Fibroblast of skin of left biceps (primary cell): ENCODE results near the gene PDZK1.
"Not testable (repeated sequence)": the region's sequence is repeated elsewhere in the genome, so short reads cannot be mapped to it uniquely, and the experiment has no call there.

Source experiments
- DNase-seq, 2 experiments: peaks; one replicate each; pipeline ENCODE4 v3.0.0-alpha.2; 2013; ENCODE audit warnings: low read depth in 2 of 2

PDZK1 gene

GRCh38 chr1:145710291-145711027, 3.3 kb upstream of the PDZK1 start:
- no peak for DNase-seq

DNA sequence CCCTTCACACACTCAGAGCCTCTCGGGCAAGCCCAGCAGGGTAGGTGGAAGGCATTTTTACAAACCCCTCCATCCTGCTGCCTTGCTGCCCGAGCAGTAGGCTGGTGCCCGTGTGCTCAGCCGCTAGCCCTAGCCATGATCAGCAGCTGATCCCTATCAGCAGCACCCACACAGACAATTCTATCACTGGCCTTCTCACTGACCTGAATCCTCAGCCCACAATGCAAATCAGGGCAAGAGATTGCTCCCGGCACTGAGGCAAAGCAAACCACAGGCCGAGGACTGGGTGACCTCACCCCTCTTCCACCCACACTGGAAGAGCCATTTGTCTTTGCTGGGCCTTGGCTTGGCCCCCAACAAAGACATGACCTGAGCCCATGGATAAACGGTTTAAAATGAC, 895 bp upstream of the PDZK1 start:
- DNase-seq: no peak

- no peak for DNase-seq
Observed at GRCh38 chr1:145706086-145706664, 993 bp downstream of the PDZK1 start.

GRCh38 chr1:145705622-145706021, 1.5 kb downstream of the PDZK1 start:
- DNase-seq: no peak

- DNase-seq: no peak
Observed at GRCh38 chr1:145702826-145703225, 4.3 kb downstream of the PDZK1 start.

DNA sequence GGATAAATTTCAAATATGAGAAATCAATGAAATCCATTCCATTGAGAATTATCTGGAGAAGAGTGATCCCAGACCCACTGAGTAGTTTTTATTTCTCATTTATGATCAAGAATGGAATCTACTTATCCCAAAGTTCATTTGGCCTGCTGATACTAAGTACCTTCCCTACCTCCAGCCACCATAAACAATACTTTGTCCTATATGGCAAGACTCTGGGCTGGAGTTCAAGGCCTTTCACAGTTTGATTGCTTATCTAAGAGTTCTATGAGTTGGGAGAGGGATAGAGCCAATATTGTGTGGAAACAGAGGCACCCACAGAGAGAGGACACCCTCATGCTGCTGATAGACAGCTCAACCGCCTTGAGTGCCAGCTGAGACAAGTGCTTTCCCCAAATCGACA, 5.1 kb downstream of the PDZK1 start:
- no peak for DNase-seq

DNA sequence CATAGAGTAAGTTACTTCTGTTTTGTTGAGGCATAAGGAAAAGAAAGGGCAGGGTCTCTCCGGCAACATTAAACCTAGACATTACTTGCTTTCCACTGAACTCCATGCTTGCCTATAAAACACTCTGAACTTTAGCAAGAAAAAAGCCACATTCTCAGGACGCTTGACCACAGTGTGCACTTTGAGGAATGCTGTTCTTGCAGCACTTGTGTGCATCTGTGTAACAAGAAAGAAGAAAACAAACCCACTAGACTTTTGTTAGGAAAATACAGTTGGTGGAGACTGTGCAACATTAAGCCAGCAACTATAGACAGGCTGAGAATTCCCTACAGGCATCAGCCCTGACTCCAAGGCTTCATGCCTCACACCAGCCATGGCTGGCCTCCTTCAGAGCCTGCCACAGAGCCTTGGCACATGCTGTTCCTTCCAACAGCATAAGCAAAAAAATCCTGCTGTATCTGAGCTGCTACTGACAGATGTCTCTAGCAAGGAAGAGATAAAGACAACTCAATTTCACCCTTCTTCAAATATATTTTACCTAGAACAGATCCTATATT, 5.8 kb downstream of the PDZK1 start:
- DNase-seq: no peak

DNA sequence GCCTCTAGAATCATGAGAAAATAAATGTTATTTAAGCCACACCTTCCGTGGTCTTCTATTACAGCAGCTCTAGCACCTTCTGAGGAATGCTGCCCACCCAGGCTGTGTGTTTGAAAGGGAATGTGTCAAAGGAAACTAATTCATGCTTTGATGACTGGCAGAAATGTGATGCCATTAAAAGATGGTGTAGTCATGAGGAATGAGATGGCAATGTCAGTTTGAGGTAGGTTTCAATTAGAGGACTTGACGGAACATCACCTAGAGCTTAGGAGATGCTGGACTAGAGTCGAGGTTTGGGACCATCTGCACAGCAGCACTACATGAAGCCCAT, 10.6 kb downstream of the PDZK1 start:
- DNase-seq: no peak

DNA sequence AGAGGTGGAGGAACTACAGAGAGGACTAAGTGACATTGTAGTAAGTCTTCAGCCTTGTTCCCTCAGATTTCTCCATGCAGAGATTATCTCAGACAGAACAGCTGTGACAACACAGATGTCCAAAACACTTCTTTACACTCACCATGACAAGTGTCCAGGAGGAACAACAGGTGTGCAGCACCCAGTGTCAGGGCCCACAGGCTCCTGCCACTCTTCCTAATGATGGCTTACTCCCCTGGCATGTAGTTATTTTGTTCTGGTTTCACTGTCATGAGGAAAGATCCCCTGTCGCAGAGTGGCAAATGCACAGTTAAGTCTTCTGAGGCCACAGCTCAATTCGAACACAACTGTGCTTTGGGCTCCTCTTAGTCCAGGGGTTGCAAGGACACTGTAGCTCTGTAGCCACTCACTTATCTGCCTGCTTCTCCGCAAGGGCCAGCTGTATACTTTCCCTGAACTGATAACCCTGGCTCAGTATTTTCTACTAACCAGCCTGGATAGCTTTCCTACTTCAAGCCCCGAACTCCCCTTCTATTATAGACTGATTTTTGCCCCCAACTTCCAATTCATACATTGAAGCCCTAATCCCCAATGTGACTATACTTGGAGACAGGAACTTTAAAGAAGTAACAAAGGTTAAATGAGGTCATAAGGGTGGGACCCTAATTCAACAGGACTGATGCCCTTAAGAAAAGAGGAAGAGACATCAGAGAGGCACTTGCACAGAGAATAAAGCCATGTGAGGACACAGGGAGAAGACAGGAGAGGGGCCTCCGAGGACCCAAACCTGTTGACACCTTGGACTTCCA, 11.1 kb downstream of the PDZK1 start:
- no peak for DNase-seq

- no peak for DNase-seq
Observed at GRCh38 chr1:145692785-145693443, 14.3 kb downstream of the PDZK1 start.

DNA sequence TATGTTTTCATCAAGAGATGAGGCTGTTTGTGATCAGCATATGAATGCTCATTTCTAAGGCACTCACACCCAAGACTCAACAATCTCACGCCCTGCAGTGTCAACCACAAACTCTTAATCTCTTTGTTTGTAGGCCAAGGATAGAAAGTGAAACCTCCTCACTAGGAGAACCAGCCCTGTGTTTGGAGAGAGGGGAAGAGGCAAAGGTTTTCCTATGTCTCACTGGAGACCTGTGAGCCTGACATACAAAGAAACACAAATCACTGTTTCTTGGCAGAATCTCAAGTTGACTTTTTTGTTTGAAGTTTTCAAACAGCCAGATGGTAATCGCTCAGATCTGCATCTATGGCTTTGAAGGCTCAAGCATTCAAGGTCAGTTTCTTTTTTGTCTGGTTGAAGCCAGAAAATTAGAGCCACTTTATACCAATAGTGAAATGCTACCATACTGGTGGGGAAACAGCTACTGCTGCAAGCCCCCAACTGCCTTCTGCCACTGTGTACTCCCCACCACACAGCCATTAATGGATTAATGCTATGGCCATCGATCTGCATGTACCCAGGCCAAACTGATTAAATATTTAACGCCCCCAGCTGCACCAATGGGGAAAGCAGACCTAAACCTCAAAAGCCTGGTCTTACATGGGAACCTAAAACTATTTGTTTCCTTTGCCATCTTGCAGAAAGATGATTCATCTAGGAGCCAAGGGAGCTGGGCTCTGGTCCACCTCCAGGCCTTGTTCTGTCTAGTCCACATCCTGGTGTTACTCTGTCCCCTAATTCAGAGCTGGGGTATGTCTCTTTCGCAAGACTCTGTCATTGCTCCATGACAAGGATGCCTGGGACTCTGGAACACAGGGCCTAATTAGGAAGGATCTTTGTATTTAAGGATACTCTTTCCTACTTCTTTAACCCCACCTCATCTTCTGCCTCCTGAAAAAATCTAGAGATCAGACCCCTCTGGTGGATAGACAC, 16.3 kb downstream of the PDZK1 start:
- DNase-seq: peak; percentile 36 to 40

DNA sequence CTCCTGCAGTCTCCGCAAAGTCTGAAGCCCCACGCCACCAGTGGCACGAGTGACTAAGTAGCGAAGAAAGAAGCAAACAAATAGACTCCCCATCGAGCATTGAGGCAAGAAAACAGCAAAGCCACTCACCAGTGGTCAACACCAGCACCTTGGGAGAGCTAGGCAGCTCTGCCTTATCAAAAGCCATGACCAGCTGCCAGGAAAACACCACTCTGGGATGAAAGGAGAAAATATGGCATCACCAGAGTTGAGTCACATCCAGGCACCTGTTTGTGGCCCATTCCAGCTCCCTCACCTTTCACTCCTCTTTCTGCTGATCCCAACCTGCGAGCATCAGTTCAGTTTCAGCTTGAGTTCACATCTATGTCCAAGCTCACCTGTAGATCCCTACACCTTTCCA, 17.2 kb downstream of the PDZK1 start:
- DNase-seq: no peak

DNA sequence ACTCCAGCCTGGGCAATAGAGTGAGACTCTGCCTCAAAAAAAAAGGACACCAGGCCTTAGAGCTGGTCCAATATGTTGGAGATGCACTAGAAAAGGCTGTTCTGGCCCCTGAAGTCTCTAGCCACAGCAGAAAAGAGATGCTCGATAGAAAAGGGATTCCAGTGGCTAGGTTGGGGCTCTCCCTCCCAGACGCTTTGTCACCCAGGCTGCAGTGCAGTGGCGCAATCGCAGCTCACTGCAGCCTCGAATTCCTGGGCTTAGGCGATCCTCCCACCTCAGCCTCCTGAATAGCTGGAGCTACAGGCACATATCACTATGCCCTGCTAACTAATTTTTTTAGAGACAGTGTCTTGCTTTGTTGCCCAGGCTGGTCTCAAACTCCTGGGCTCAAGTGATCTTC, 18.2 kb downstream of the PDZK1 start:
- no peak for DNase-seq

DNA sequence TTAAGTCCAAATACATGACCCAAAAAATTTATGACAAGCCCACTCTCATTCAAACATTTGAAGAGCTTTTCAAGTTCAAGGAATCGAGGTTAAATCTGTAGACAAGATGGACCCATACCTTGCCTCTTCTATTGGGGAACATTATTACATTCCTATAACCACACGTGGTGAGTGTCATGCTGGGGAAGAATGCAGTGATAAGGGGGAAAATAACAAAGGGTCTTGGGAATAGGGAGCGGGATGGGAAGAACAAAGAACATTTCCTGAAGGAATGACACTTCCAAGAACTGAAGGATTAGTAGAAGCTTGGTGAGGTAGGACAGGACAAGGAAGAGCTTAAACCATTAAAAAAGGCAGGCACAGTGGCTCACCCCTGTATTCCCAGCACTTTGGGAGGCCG, 18.8 kb downstream of the PDZK1 start:
- DNase-seq: no peak

GRCh38 chr1:145686078-145686477, 21.1 kb downstream of the PDZK1 start:
- not testable (repeated sequence) for DNase-seq

- not testable (repeated sequence) for DNase-seq
Observed at GRCh38 chr1:145684858-145685257, 22.3 kb downstream of the PDZK1 start.

- not testable (repeated sequence) for DNase-seq
Observed at GRCh38 chr1:145673217-145673616, 34.0 kb downstream of the PDZK1 start.

GRCh38 chr1:145670995-145671745, 36.0 kb downstream of the PDZK1 start:
- DNase-seq: not testable (repeated sequence)

DNA sequence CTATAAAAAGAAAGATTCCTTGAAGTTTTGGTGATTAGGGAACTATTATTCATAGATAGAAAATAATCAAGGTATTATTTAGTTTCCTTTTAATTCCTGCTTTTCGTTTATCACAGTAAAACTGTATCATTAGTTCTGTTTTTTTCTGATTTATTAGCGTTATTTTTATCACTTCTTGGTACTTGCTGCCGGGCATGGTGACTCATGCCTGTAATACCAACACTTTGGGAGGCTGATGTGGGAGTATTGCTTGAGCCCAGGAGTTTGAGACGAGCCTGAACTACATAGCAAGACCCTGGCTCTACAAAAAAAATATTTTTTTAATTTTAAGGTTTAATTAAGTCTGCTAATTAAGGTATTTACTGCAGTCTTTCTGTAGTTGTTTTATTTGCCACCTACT, 42.2 kb downstream of the PDZK1 start:
- DNase-seq: not testable (repeated sequence)

DNA sequence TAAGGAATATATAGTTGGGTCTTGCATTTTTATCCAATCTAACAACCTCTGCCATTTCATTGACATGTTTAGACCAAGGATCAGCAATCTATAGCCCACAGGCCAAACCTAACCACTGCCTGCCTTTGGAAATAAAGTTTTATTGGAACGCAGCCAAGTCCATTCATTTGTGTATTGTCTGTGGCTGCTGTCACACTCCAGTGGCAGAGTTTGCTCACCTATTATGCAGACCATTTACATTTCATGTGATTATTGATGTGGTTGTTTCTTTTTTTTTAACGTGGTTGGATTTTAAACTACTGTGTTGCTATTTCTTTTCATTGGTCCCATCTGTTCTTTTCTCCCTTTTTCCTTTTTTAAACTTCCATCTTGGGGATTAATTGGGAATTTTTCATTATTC, 44.7 kb downstream of the PDZK1 start:
- not testable (repeated sequence) for DNase-seq
